ENCODE data around the gene ATP1A1.

ATP1A1 gene

DNA sequence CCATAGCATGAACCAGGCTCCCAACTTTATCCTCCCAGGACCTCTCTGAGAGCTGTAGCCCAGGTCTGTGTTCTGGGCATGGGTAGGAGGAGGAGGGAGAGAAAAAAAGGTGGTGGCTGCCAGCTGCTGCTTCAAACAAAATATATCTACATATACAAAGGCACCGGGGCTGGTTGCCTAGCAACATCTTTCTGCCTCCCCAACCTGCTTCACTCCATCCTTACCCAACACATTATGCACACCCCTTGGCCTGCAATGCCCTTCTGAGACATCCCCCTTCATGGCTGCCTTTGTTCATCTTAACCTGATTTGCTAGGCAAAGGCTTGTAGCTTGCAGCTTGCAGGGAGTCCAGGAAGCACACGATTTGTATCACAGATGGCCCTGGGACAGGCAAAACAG is 27.2 kb upstream of the ATP1A1 start:
- peak in 3 of 5 experiments; percentile 20 to 47 (median 38) for DNase-seq

DNA sequence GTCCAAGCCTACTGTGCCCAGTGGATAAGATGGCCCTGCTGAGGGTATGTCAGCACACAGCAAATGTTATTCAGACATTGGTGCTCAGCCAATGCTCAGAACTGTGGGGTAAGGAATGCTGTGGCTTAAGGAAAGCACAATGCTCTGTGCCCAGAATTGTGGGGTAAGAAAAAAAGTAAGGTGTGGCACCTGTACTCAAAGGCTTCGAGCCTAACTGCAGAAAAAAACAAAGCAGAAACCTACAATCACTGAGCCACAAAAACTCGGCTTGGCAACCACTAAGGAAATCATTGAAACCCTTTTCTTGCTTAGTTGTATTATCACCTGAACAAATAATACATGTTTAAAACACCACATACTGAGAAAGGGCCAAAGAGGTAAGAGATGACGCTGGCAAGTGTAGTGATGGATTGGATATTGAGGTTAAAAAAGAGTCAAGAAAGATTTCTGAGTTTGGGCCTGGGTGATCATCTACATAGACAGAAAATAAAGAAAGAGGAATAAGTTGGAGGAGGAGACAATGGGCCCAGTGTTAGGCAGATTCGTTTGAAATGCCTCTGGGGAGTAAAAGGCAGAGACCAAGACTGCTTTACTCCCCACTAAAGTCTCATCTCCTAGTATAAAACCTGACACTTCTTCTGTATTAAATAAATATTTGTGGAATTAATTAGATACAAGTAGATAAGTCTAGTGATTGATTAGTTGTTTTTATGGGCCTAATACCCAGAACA is 25.9 kb upstream of the ATP1A1 start:
- DNase-seq, result no peak

- DNase-seq, result no peak
Measured at GRCh38 chr1:116347696-116348095, 25.3 kb upstream of the ATP1A1 start.

DNA sequence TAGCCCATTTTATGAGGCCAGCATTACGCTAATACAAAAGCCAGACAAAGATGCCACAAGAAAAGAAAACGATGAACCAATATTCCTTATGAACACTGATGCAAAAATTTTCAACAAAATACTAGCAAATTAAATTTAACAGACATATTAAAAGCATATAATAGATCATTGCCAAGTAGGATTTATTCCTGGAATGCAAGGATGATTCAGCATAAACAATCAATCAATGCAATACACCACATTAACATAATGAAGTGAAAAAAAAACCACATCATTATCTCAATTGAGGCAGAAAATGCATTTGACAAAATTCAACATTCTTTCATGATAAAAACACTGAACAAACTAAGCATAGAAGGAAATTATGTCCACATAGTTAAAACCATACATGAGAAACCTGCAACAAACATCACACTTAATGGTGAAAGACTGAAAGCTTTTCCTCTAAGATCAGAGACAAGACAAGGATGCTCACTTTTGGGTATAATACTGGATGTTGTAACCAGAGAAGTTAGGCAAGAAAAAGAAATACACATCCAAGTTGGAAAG is 22.9 kb upstream of the ATP1A1 start:
- DNase-seq, result no peak

GRCh38 chr1:116351914-116352313 is 21.1 kb upstream of the ATP1A1 start:
- no peak for DNase-seq

DNA sequence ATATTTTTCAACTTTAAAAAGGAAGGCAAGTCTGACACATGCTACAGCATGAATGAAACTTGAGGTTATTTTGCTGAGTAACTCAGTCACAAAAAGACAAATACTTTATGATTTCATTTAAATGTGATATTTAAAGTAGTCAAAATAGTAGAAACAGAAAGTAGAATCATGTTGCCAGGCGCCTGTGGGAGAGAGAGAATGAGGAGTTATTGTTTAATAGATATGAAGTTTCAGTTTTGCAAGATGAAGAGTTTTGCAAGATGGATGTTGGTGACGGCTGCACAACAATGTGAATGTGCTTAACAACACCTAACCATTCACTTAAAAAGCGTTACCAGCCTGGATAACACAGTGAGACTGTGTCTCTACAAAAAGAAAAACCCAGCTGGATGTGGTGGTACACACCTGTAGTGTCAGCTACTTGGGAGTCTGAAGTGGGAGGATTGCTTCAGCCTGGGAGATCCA is 20.7 kb upstream of the ATP1A1 start:
- peak in 1 of 5 experiments; percentile 60 for DNase-seq

DNA sequence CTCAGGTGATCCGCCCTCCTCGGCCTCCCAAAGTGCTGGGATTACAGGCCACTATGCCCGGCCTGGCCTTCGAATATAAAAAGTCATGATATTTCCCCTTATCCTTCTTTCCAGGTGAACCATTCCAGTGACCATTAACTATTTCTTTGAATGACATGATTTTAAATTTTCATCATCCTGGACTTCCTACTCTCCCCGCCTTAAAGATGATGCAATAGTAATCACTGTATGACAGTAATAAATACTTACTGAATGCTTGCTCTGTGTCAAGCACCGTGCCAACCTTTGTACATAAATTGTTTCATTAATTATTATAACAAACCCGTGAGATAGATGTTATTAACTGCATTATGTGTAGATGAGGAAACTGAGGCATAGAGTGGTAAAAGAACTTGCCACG is 19.9 kb upstream of the ATP1A1 start:
- DNase-seq, result no peak

DNA sequence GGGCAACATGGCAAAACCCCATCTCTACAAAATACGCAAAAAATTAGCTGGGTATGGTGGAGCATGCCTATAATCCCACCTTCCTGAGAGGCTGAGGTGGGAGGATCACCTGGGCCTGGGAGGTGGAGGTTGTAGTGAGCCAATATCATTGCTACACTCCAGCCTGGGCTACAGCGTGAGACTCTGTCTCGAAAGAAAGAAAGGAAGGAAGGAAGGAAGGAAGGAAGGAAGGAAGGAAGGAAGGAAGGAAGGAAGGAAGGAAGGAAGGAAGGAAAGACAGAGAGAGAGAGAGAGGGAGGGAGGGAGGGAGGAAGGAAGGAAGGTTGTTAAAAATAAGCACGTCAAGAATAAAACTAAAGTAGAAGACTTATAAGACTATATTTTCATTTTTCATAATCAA is 17.0 kb upstream of the ATP1A1 start:
- no peak for DNase-seq

DNA sequence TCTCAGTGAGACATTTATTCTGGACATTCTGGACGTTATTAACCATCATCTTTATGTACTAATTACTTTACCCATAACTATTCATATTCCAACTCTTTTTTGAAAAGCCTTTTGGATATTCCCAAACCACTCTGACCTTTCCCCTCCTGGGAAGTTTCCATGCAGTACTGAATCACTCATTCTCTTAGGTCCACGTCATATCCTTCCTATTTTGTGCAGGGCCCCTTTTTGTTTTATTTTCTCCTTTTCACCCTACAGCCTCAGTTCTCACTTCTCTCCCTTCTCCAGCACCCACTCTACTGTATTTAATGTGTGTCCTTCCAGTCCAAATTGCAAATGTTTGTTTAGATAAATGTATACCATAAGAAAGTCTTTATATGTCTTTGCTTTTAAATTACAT is 16.4 kb upstream of the ATP1A1 start:
- DNase-seq, result no peak

DNA sequence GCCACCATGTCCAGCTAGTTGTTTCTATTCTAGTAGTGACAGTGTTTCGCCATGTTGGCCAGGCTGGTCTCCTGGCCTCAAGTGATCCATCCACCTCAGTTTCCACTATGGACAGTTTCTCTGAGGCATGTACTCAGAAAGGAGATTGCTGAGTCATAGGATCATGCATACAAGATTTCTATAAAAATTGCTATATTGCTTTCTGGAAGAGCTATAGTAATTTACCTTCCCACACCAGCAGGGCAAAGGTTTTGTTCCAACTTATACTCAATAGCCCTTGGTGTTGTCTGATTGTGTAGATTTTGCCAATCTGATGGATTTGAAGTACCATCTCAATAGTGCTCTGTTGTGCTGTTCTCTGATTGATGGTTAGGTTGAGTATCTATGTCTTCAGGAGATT is 15.6 kb upstream of the ATP1A1 start:
- no peak for DNase-seq

DNA sequence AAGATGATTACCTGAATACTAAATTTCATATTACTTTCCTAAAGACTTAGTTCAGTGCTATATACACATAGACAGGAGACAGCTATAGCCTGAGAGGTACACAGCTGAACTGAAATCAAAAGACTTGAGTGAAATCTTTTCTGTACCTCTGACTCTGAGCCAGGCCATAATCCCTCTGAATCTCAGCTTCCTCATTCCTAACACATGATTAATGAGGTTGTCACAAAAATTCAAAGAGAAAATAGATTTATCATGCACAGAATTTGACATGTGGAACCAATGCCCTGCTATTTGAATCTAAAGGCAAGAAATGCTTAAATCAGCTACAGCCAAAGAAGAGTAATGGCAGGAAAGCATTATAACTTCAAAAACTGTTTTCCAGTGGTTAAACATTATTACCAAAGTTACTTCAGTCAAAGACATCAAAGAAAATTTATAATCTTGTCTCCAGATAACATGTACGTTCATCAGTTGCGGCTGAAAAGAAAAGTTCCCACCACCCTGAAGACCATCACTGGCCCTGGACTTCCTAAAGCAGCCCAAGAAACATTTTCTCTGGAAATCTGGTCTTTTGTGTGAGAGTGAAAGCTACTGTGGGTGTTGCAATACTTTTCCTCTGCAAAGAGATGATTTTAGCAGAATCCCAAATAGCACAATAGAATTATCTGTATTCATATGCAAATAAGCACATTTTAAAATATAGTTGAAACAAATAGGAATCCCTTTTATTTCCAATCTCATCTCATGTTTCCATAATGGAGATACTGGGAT is 13.8 kb upstream of the ATP1A1 start:
- DNase-seq, result no peak

DNA sequence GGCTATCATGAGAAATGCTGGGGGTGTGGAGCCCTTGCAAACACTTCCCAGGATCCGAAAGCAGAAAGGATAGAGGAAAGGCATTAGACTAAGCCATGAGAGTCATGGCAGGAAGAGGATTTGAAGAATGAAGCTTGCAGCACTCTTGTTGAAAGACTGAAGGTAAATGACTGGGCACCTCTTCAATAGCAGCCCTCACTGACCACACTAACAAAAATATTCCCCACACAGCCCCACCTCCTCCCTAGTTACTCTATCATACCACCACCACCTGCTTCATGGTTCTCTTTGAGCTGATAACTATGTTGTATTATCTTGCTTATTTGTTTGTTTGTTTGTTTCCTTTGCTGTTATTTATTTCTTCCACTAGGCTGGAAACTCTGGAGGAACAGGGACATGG is 13.2 kb upstream of the ATP1A1 start:
- DNase-seq, result no peak

GRCh38 chr1:116360429-116361173 is 12.4 kb upstream of the ATP1A1 start:
- DNase-seq, result peak in 2 of 5 experiments; percentile 23 to 55

- DNase-seq, result no peak
Measured at GRCh38 chr1:116361648-116362047, 11.4 kb upstream of the ATP1A1 start.

DNA sequence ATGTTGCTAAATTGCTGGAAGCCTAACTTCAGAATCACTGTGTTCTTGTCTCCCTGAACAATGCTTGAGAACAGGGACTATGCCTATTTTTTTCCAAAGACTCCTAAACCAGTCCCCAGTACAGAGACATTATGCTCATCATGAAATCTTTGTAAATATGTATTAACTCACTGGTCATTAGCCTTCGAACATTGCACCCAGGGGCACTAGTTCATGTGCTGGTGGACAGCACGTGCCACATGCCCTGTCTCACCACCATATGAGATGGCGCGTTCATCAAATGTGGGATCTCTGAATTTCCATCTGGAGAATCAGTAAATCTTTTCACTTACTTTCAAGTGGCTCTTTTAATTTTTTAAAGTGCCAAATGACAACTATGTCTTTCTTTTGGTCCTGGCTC is 11.0 kb upstream of the ATP1A1 start:
- no peak for DNase-seq

DNA sequence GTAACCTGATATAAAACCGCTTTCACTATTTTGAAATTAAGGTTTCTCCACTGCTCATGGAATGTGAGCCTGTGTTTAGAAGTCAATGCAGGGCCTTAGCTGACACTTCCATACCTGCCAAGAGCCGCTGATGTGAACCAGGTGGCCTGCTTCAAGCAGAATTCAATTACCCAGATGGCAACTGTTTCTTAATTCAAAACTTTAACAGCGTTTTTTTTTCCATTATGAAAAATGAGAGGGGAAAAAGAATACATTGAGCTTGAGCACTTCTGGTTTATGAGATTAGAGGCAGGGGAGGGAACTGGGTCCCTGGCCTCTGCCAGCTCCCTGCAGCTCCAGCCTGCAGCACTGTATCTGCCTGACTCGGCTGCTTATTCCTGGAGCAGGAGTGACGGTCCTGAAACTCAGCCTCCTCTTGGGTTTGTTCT is 7.7 kb upstream of the ATP1A1 start:
- DNase-seq, result no peak

GRCh38 chr1:116365857-116366256 is 7.2 kb upstream of the ATP1A1 start:
- DNase-seq, result no peak

- no peak for DNase-seq
Measured at GRCh38 chr1:116367256-116367945, 5.6 kb upstream of the ATP1A1 start.

GRCh38 chr1:116368241-116368640 is 4.8 kb upstream of the ATP1A1 start:
- no peak for DNase-seq

DNA sequence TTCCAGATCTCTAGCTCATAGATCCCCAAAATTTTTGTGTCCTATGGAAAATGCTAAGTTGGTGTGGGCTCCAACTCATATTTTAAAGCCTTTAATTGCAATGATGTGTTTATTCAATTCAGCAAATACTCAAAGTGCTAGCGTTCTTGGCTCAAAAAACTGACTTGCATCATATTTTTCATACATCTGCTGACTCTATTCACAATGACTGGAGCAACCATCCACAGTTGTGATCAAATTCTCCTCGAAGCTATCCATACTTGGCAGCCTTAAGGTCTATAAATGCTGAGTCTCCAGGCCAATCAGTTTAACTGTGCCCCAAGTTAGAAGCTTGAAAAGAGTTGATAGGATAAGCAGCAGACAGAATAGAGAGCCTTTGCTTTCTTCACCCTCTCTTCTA is 2.9 kb upstream of the ATP1A1 start:
- no peak for DNase-seq

DNA sequence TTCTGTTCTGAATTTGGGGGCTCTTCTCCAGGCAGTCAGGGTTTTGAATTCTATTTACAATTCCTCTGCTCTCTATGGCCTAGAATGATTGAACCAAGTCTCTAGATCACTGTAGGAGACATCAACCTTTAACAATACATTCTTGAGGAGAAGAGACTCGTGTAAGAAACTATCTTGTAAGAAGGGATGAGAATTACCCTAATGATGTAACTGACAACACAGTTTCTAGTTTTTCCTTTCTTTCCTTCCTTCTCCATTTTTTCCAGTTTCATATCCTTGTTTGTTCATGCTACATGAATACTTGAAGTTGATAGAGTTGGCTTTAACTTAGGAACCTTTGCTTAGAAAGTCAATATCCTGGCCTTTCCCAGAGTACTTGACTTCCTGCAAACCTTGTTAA is 1.3 kb upstream of the ATP1A1 start:
- no peak for DNase-seq

DNA sequence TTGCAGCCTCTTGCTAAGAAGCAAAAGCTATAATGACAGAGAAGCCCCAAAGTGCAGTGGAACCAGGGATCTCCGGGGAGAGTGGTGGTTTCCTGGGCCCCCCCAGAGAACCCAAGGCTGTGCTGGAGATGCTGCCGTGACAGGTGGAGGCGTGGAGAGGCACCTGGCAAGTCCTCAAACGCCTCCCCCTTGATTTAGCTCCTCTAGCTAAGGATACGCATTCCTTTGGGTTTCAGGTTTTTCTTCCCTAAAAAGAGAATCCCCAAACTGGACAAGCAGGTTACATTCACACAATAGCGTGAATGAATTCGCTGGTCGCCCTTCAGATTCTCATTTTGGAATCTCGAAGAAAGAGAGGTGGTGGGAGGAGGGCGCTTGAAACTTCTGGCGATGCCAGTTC is 853 bp upstream of the ATP1A1 start:
- no peak for DNase-seq
